ENCODE data around the gene WDR74. TPM values are rescaled to one million over a fixed set of nuclear protein-coding genes. Genes with fewer than 3 reads are reported as not detected.

WDR74 gene
- total RNA-seq, 1 experiment from 2014 or later = 72.4 TPM

- no peaks in the 10 kb centered on the region for H3K27me3 ChIP-seq (ENCODE audit: insufficient read depth, low read depth)
- DNase-seq = no peak
- H3F3A ChIP-seq (ENCODE audit: insufficient read depth, low read depth) = peaks cover 91% of the 10 kb centered on the region
- no peaks in the 10 kb centered on the region for H3K9me2 ChIP-seq (ENCODE audit: insufficient read depth)
- CTCF ChIA-PET = interaction anchor here (0.6 kb wide), 1 partner anchor 457 kb away, joined by 8 read pairs; no protein-coding TSS in a partner anchor
- TF ChIP-seq CTCF (conservative IDR thresholded peaks at IDR 0.05) (no peak), EZH2 (IDR thresholded peaks at IDR 0.05; ENCODE audit: low read depth) (no peak)
- peak overlapping the region; percentile 96 for H3K27ac ChIP-seq
- H3K4me3 ChIP-seq = peak overlapping the region; percentile 69
- peak overlapping the region; percentile 99 for H3K4me2 ChIP-seq
- no peaks in the 10 kb centered on the region for H3K9me3 ChIP-seq (ENCODE audit: insufficient read depth, low read depth)
- H2AFZ ChIP-seq = no peak overlapping the region
- intact Hi-C loops (cut with micrococcal nuclease; ENCODE audit: unreplicated experiment) = loop anchor here (5.0 kb wide), 4 partner anchors 95 to 485 kb away; partner anchors contain the start of genes EML3, HNRNPUL2, ROM1 and TMEM179B
- POLR2A ChIA-PET (ENCODE audit: unreplicated experiment) = interaction anchor here (0.6 to 0.9 kb wide), 2 partner anchors 27 to 343 kb away, joined by 3 to 4 read pairs; no protein-coding TSS in a partner anchor
- H3K79me2 ChIP-seq (ENCODE audit: low read depth) = peaks cover 90% of the 10 kb centered on the region
- peaks cover 51% of the 10 kb centered on the region for H3K4me1 ChIP-seq (replicated peaks; ENCODE audit: insufficient read depth)
- BruUV-seq (replicated peaks) = no TSS peak
- peaks cover 59% of the 10 kb centered on the region for H3K36me3 ChIP-seq (ENCODE audit: low read depth)
- peaks cover 53% of the 10 kb centered on the region for H4K20me1 ChIP-seq (ENCODE audit: insufficient read depth)
Measured at GRCh38 chr11:62882431-62882749, 43.0 kb upstream of the WDR74 start.

GRCh38 chr11:62881579-62882430 lies 42.4 kb upstream of the WDR74 start:
- POLR2A ChIA-PET (ENCODE audit: unreplicated experiment) = interaction anchor here (0.5 to 1.4 kb wide), 7 partner anchors 8 to 686 kb away, joined by 3 to 10 read pairs (median 4); partner anchors contain the start of gene TUT1
- H3K4me2 ChIP-seq = peak overlapping the region; percentile 99
- CTCF ChIA-PET = interaction anchor here (0.6 to 1.9 kb wide), 4 partner anchors 42 to 456 kb away, joined by 3 to 8 read pairs (median 5); partner anchors contain the start of genes TUT1 and ZBTB3
- no peak overlapping the region for H2AFZ ChIP-seq
- TSS peak; percentile 45 for BruUV-seq (replicated peaks)
- peak; percentile 95 to 96 for DNase-seq
- no peak for TF ChIP-seq EZH2 (IDR thresholded peaks at IDR 0.05; ENCODE audit: low read depth)
- TF ChIP-seq CTCF (conservative IDR thresholded peaks at IDR 0.05) = no peak
- peaks cover 53% of the 10 kb centered on the region for H3K36me3 ChIP-seq (ENCODE audit: low read depth)
- intact Hi-C loops (cut with micrococcal nuclease; ENCODE audit: unreplicated experiment) = loop anchor here (1.0 to 5.0 kb wide), 6 partner anchors 41 to 485 kb away; partner anchors contain the start of genes EML3, HNRNPUL2, ROM1 and TMEM179B
- H3K9me2 ChIP-seq (ENCODE audit: insufficient read depth) = no peaks in the 10 kb centered on the region
- H3K27ac ChIP-seq = peak overlapping the region; percentile 96
- peaks cover 47% of the 10 kb centered on the region for H4K20me1 ChIP-seq (ENCODE audit: insufficient read depth)
- H3K27me3 ChIP-seq (ENCODE audit: insufficient read depth, low read depth) = no peaks in the 10 kb centered on the region
- peaks cover 90% of the 10 kb centered on the region for H3K79me2 ChIP-seq (ENCODE audit: low read depth)
- peaks cover 51% of the 10 kb centered on the region for H3K4me1 ChIP-seq (replicated peaks; ENCODE audit: insufficient read depth)
- peak overlapping the region; percentile 69 for H3K4me3 ChIP-seq
- H3F3A ChIP-seq (ENCODE audit: insufficient read depth, low read depth) = peaks cover 89% of the 10 kb centered on the region
- no peaks in the 10 kb centered on the region for H3K9me3 ChIP-seq (ENCODE audit: insufficient read depth, low read depth)

- POLR2A ChIA-PET (ENCODE audit: unreplicated experiment) = interaction anchor here (0.5 to 1.4 kb wide), 6 partner anchors 9 to 686 kb away, joined by 3 to 10 read pairs (median 6); partner anchors contain the start of genes EEF1G and TUT1
Measured at GRCh38 chr11:62880803-62881578, 41.6 kb upstream of the WDR74 start, which contains the start of gene SLC3A2. Gene SLC3A2 (plus strand): TSS chr11:62880896. CDS start chr11:62881024, 128 bp downstream.

More at GRCh38 chr11:62880803-62881578, 41.6 kb upstream of the WDR74 start, which contains the start of gene SLC3A2:
- Histone ChIP-seq H3K9me2 (ENCODE audit: insufficient read depth) (no peaks in the 10 kb centered on the region), H4K20me1 (ENCODE audit: insufficient read depth) (peaks cover 39% of the 10 kb centered on the region), H3K9me3 (ENCODE audit: insufficient read depth, low read depth) (no peaks in the 10 kb centered on the region), H3K4me2 (peak within 1 kb of the TSS; percentile 99), H3K36me3 (ENCODE audit: low read depth) (peaks cover 45% of the 10 kb centered on the region), H3K4me1 (replicated peaks; ENCODE audit: insufficient read depth) (peaks cover 48% of the 10 kb centered on the region), H3K27me3 (ENCODE audit: insufficient read depth, low read depth) (no peaks in the 10 kb centered on the region), H3K27ac (peak within 1 kb of the TSS; percentile 96), H2AFZ (peak within 1 kb of the TSS; percentile 53; the same call in 1 of the 2 replicates), H3F3A (ENCODE audit: insufficient read depth, low read depth) (peaks cover 87% of the 10 kb centered on the region), H3K79me2 (ENCODE audit: low read depth) (peaks cover 88% of the 10 kb centered on the region), H3K4me3 (peak within 1 kb of the TSS; percentile 69)
- DNase-seq = peak; percentile 85 to 90
- BruUV-seq (replicated peaks) = TSS peak; percentile 55
- CTCF ChIA-PET = interaction anchor here (0.8 to 1.9 kb wide), 5 partner anchors 41 to 490 kb away, joined by 3 to 6 read pairs (median 4); partner anchors contain the start of genes TEX54, TUT1 and ZBTB3
- TF ChIP-seq EZH2 (IDR thresholded peaks at IDR 0.05; ENCODE audit: low read depth) (no peak), CTCF (conservative IDR thresholded peaks at IDR 0.05) (peak; percentile 68)
- intact Hi-C loops (cut with micrococcal nuclease; ENCODE audit: unreplicated experiment) = loop anchor here (1.0 to 5.0 kb wide), 6 partner anchors 40 to 484 kb away; partner anchors contain the start of genes EML3, HNRNPUL2, ROM1 and TMEM179B
